Stimulated activated CD8-positive, alpha-beta memory T cell treated with anti-CD3 and anti-CD28 coated beads, Interleukin-2, amount 100 ng/mL, for 1 hour (primary cell): Measurements from ENCODE around the gene SLC25A13.
"Not testable (repeated sequence)": the region's sequence is repeated elsewhere in the genome, so short reads cannot be mapped to it uniquely, and the experiment has no call there.

Source experiments
- DNase-seq, 2 donors: peaks; one replicate each; pipeline ENCODE4 v3.0.0-alpha.2; 2020; ENCODE audit warnings: low read depth in 2 of 2

Gene SLC25A13

DNA sequence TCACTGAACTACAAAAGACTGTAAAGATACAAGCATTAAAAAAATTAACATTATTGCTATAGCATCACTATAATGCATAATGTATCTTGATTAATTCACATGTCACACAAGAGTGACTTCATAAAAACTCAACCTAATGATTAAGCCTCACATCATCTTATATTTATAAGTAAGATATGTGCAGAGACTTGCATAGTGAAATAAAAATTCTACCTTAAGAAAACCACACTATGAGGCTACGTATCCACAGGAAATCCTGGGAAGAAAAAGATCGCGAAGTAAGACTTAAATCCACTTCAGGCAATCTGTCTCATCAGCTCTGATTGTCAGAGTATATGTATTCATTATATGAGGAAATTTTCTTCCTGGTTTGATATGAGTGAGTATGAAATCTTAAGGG, 160.0 kb downstream of the SLC25A13 start:
- DNase-seq: no peak

DNA sequence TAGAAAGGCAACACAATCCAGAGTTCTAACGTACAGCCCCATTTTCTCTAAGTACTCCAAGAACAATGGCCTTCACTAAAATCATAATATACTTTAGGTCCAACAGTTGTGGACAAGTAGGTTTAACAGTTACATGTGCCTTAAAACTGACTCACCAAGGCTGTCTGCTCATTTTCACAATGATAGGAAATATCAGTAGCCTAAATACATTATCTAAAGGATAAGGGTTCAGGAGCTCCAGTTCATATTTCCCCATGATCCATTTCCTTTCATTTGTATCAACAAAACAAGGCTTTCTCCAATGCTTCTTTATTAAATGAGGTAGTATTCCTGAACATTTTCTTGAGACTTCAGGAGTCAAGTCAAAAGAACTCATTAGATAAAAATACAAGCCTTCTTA, 164.0 kb downstream of the SLC25A13 start:
- no peak for DNase-seq

DNA sequence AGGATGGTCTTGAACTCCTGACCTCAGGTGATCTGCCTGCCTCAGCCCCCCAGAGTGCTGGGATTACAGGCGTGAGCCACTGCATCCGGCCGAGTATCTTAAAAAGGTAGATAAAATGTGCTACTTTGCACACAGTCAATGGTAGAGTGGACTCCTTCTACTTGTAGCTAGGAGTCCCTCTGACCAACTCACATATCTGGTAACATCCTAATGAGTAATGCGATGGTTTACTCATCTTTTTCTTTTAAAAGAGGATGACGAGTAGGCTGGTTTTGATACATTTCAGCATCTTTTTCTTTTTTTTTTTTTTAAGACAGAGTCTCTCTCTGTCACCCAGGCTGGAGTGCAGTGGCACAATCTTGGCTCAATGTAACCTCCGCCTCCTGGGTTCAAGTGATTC, 167.4 kb downstream of the SLC25A13 start:
- DNase-seq: not testable (repeated sequence)

DNA sequence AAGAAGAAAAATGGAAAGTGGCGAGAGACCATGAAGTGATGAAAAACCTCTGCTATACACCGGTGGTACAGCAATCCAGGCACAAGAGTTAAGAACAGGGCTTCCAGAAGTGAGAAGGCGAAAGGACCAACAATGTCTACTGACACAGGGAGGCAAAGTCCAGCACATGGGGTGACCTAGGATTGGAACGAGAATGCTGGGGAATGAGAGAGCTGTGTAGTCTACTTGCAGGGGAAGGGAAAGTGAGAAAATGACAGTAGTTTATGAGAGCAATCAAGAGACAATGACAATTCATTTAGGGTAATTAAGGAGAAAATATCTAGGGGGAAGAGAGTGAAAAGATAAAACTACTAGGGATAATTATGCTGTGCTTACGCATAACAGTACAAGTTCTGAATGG, 169.2 kb downstream of the SLC25A13 start:
- no peak for DNase-seq

DNA sequence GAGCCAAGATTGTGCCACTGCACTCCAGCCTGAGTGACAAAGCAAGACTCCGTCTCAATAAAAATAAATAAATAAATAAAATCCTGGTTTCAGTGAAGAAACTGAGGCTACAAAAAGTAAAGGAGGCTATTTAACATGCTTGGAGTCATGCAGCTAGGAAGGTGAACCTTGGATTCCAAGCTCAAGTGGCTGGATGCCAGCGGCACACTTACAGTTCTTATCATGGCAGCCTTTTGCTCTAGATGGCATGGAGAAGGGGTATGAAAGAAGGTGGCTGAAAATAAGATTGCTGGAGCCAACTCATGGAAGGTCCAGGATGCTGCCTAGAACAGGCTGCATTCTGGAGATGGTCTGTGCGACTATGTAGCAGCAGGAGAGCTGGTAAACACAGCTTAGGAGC, 170.0 kb downstream of the SLC25A13 start:
- DNase-seq: no peak

DNA sequence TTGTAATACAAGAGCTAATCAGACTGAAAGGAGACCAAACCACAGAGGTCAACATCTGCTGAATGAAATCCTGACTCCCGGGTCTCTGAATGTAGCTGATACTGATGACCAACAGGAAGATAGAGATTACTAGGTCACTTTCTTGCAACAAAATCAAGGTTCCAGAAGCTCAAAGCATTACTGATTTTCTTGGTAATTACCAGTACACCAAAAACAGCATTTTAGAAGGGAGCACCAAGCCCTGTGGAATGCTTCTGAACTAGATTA, 177.7 kb downstream of the SLC25A13 start:
- no peak for DNase-seq

DNA sequence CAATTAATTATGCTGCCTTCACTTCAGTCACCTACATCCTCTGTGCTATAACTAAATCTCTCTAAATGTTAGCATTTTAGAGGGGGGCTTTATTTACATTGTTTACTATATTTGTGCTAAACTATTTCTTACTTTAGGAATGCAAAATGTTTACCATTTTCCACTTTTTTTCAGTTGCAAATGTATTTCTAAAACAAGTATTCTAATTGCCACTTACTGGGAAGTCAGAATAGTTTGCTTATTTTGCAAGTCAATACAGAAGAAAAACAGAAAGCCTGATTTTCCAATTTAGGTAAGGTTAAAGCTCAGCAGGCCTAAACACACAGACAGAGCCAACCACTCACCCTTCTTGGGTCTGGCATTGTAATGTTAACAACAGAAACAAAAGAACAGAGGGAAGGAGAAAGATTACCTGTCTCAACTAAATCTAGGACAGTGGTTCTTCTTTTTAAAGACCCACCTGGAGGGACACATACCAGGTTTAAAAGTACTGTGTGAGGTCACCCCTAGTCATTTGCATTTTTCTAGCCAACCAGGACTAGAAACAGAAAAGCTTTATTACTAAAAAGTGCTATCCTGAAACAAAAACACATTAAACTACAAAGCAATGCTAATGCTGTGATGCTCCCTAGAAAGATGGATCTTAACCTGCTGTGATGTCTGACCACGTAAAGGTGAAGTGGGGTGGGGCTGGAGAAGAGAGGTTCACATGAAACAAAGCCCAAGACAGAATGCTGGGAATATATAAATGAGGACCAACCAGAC, 178.2 kb downstream of the SLC25A13 start:
- DNase-seq: no peak

DNA sequence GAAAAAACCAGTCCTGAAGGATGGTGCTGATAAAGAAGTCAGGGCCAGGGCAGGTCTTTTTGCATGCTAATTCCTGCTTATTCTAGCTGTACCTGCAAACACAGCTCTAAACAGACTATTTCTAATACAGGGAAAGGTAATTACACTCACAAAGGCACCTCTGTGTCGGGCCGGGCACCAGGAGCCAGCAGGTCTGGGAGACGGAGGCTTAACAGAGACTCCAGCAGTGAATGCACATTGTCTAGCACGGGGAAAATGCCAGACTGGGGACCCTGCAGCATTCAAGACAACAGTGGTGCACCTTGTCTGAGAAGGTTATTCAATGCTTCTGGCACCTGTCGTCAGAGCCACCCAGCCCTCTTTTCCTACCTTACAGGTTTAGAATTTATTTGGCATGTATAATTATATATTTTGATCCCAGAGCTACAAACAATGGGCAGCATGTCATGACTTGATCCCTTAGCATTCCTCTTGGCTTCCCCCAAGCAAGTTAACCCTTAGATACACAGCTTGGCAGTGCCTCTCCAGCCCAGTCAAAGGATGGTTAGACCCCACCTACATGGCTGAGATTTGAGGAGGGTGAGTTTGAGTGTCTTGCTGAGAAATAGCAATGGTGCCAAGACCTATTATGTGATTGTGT, 185.2 kb downstream of the SLC25A13 start:
- DNase-seq: no peak

DNA sequence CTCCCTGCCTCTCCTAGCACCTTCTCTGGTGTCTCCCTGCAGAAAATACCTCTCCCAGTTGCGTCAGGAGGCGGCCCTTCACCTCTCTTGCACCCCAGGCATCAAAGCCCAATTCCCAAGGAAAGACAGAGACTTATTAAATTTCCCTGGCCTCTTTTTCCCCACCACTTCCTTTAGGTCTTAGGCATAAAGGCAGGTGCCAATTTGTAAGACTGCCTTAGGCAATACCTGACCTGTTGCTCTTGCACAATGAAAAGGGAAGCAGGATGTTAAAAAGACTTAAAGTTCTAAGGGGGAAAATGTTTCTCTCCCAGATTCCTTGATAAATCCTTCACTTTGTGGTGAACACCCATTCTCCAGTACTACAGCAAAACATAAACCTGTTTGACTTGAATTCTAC, 186.7 kb downstream of the SLC25A13 start:
- DNase-seq: no peak

DNA sequence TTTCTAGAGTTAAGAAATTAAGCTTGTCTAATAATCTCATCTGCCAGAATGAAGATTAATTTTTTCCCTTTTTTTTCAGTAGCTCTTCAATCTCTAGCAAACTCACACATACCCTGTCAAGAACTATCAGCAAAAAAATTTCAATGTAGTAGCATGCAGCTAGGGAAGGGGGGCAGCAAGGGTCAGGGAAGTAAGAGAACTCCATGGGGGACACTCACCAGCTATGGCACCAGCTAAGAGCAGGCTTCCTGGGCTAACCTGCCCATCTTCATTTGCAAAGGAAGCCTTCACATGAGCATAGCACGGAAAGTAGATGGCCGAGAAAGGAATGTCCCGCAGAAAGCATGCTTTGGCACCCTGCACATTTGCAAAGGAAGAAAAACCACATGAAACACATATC, 190.4 kb downstream of the SLC25A13 start:
- no peak for DNase-seq

DNA sequence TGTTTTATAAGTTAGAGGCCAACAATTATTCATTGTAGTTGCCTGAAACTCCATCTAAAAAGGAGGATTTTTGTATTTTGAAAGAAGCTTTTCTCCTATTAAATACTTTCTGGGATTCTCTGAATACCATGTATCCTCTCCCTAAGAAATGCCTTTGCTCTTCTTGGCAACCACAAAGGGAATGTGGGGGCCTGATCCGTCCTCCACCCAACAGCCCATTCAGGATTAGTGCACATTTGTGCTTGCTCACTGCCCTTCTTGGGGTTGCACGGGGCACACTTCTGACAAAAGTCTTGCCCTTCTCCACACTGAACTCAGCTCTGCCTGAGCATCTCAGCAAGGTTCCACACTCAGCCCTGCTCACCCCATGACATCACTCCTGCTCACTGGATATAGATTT, 194.2 kb downstream of the SLC25A13 start:
- no peak for DNase-seq

DNA sequence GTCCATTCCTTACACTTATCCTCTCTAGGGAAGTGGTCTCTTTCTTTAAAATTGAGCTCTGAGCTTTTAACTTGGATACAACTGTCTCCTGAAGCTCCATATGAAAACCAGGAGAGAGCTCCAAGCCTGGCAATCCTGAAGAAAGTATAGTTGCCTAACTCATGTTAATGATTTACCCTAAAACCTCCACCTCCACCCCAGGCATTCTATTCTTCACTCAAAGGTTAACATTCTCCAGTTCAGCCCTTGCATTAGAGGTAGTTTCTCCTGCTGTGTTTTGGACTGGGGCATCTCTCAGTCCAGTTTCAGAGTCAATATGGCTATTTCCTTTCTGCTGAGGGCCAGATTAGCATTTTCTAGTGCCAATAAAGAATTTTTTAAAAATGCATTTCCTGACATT, 195.5 kb downstream of the SLC25A13 start:
- DNase-seq: no peak

DNA sequence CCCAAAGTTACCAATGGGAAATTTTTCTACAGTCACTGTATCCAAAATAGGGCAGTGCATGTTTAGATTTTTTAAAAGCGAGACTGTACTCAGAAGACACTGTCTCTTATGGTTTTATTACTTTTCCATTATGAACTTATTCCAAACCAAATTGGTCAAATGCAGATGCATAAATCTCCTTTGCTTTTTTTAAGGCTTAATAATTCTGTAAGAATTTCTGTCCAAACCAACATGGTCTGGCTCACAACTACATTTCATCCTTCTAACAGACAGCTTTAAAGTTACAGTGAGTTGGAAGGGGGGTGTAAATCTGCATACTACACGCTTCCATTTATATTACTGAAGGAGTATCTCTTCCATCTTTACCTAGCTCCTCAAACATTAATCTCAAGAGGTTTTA, 199.2 kb downstream of the SLC25A13 start:
- no peak for DNase-seq

DNA sequence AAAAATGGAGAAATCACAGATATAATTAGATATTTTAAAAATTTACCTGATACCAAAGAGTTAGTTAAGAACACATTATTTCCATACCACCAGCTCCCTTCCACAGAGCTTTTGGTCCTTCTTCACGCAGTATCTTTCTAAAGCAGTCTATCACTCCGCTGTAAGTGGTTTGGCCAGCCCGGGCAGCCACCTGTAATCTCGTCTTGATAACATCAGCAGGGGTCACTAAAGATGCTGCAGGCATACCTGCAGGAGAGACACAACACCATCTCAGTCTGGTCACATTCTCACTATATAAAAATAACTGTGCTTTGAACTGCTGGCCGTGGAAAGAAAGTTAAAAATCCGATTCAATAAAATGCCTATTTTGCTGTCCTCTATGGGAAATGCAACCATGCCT, 200.1 kb downstream of the SLC25A13 start:
- no peak for DNase-seq

DNA sequence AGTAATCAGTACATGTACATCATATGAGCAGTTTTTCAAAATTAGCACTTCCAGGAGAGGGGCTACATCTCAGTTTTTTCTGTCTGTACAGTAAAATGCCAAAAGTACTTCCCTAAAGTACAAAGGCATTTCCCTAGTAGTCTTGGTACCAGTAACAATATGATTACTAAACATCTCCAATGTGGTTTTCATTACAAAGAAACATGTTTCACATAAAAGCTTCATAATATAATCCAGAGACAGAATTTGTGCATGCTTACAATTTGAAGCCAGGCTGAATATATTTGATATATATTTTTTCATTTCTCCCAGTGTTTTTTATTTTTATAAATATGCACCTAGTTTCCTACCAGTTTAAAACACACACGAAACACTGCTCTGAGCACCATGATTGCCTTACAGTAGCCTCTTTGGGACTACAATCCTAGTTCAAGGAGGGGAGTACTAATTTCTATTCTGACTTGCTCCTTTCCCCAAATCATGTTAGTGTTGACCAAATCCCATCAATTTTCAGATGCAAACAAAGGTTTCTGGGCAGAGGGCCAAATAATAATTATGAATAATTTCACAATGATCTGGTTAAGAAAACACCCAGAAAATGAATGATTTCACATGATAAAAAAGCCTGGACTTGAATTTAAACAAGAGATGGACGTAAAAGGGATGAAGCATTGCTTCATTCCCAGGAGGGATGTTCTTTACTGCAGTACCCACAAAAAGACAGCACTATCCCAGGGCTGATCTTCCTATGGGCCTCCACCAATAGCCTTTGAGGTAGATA, 201.3 kb downstream of the SLC25A13 start:
- no peak for DNase-seq

DNA sequence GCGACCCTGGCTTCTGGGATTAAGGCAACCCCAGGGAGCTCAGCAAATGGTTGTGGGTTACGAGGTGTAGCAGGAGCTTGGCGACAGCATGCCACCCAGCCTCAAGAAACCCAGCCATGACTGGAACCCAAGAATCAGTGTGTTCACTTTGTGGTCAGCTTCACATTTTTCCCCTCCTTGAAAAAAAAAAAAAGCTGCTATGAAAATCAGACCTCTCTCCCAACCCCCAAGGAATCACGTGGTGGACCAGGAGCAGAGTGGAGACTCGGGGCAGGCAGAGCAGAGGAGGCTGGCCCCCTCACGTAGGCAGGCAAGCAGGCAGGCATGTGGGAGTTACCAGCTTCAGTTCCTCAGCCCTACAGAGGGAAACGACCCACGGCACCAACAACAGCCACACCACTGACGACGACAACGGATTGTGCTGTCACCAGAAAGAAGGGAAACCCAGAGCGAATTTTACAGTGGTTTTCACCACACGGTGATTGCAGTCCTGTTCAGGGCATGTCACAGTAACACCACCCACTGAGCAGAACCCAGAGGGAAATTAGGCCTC, 203.4 kb downstream of the SLC25A13 start:
- no peak for DNase-seq

DNA sequence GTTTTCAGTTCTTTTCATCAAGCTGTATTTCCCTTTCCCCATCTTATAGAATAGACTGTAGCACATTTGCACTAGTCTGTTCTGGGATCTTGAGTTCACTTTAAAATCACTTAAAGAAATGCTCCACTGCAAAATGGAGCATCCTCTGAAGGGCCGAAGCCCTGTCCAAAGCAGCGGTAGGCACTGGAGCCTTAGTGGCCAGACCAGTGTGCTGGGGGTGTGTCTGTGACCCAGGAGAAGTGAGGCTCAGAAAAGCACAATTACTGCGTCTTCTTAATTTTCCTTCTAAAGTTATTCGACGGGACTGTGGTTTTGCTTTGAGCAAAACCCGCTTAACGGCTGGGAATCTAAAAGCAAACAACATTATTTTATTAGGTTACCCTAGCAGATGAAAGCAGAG, 205.7 kb downstream of the SLC25A13 start:
- no peak for DNase-seq

DNA sequence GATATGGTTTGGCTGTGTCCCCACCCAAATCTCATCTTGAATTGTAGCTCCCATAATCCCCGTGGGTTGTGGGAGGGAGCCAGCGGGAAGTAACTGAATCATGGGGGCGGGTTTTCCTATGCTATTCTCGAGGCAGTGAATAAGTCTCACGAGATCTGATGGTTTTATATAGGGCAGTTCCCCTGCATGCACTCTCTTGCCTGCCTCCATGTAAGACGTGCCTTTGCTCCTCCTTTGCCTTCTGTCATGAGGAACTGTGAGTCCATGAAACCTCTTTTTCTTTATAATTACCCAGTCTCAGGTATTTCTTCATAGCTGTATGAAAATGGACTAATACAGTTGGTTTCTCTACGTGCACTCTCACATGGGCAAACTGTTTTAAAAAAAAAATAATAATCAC, 207.7 kb downstream of the SLC25A13 start:
- no peak for DNase-seq

DNA sequence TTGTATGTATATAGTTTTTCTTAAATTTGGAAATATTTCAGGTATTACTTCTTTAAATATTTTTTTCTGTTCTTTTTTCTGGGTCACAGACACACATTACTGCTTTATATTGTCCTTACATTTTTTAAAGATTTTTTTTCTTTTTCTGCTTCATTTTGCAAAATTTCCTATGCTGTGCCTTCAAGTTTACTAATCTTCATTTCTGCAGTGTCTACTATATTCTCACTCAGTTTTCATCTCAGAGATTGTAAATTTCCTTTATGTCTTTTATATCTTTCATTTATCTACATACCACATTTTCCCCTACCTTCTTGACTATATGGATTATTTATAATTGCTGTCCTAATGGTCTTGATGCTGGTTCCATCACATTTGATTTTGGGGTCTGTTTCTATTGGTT, 210.5 kb downstream of the SLC25A13 start:
- DNase-seq: no peak

DNA sequence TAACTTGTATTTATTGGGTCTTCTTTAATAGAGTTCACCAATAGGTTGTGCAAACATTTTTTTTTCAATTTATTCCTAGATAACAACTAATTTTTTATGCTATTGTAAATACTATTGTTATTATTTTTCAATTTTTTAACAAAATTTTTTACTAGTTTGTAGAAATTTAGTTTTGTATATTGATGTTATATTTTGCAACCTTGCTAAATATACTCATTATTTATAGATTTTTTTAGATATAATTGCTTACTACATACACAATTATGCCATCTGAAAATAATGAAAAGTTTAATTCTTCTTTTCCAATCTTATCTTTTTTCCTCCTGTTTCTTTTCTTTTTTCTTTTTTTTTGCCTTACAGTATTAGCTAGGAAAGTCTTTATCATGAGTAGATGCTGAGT, 216.9 kb downstream of the SLC25A13 start:
- DNase-seq: no peak

DNA sequence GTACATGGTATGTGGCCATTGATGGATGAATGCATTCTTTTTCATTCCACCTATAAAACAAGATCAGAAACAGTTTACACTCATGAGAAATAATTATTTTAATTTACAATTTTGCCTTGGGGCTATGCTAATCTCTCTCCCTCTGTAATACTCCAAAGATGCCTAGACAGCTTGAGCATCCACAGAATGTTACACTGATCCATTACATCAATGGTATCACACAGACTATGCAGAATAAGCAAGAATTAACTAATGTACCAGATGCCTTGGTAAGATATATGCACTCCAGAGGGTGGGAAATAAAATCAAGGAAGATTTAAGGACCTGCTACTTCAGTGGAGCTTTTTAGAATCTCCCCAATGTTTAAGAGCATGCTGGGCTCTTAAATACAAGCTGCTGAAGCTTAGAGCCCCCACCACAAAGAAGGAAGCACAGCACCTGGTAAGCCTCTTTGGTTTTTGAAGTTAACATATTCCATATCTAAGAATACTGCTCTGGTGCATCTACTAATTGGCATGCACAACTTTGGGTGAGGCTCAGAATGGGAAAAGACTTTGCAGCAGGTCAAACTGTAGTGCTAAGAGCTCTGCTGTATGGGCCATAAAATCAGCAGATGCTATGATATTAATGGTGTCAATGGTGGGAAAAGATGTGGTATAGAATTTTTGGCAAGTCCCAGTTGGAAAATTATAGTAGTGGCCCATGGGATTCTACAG, 219.6 kb downstream of the SLC25A13 start:
- no peak for DNase-seq

DNA sequence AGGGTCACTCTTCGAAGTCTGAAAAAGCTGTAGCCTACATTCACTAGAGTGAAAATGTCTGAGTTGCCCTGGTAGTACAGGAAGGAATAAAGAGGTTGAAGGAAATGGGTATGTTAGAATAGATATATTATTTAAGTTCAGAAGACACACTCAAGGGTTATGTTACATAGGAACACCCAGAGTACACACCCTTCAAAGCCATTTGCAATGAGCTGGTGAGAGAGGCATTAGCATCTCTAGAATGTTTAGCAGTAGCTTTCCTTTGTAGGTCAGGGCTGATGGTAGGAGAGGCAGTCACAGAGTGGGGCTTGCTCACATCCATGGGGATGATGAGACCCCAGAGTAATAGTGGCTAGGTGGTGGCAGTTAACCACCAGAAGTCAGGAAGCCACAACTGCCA, 221.2 kb downstream of the SLC25A13 start:
- DNase-seq: no peak
